Measurements from ENCODE around the gene KIF19.

DNA sequence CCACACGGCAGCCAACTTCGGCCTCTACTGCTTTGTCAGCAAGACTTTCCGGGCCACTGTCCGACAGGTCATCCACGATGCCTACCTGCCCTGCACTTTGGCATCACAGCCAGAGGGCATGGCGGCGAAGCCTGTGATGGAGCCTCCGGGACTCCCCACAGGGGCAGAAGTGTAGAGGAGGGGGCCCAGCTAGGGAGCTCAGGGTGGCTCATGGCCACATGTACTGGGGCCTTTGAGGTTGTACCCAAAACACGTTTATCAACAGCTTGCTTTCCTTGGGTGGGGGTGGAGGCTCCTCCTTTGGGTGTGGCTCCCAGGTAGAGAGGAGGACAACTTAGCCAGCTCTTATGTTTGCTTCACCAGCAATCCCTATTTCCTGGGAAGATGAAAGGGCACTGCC lies 46.4 kb downstream of the KIF19 start:
- TF ChIP-seq POLR2A (IDR thresholded peaks at IDR 0.05; ENCODE audit: borderline replicate concordance, extremely low read depth, insufficient read depth, insufficient read length): no peak
- TF ChIP-seq FOSL1 (IDR thresholded peaks at IDR 0.05; ENCODE audit: low read depth): no peak
- TF ChIP-seq CTCF (IDR thresholded peaks at IDR 0.05 in 2 of 3, conservative IDR thresholded peaks at IDR 0.05 in 1 of 3; ENCODE audit: borderline replicate concordance in 1 of 3, insufficient read depth in 1 of 3, low read depth in 2 of 3, low read length in 2 of 3): no peak
- TF ChIP-seq, protein P1, sequence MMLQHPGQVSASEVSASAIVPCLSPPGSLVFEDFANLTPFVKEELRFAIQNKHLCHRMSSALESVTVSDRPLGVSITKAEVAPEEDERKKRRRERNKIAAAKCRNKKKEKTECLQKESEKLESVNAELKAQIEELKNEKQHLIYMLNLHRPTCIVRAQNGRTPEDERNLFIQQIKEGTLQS (IDR thresholded peaks at IDR 0.05): no peak
- TF ChIP-seq EZH2 (IDR thresholded peaks at IDR 0.05): no peak
- no peak for TF ChIP-seq ZBTB33 (IDR thresholded peaks at IDR 0.05; ENCODE audit: extremely low read depth, insufficient replicate concordance, low read length)
